ENCODE results near the gene STOX1.
"Not testable (repeated sequence)": the region's sequence is repeated elsewhere in the genome, so short reads cannot be mapped to it uniquely, and the experiment has no call there.

STOX1 gene

DNA sequence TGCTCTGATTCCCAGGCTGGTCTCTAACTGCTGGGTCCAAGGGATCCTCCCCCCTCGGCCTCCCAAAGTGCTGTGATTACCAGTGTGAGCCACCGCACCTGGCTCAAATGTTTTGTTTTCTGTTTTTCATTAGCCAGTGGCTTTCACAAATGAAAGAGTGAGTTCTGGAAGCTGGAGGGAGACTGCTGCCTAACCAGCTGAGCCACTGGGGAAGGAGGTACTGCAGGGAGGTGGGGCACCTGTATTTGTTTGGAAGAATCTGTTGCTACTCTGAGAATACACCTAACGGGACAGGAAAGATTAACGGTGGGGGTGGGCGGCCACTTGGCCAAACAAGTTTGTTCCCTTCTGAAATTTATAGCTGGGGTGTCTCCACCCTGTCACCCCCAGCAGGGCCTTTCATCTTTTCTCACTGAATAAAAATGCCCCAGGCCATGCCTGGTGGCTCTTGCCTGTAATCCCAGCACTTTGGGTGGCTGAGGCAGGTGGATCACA, 4.7 kb downstream of the STOX1 start:
- no peak for DNase-seq

DNA sequence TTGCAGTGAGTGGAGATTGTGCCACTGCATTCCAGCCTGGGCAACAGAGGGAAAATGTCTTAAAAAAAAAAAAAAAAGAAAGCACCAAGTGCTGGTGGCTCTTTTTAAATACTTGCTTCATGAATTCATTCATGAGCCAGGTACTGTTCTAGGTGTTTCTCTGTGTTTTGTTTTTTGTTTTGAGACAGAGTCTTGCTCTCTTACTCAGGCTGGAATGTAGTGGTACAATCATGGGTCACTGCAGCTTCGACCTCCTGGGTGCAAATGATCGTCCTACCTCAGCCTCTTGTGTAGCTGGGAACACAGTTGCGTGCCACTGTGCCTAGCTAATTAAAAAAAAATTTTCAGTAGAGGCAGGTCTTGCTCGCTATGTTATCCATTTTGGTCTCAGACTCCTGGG, 5.3 kb downstream of the STOX1 start:
- DNase-seq, result no peak

DNA sequence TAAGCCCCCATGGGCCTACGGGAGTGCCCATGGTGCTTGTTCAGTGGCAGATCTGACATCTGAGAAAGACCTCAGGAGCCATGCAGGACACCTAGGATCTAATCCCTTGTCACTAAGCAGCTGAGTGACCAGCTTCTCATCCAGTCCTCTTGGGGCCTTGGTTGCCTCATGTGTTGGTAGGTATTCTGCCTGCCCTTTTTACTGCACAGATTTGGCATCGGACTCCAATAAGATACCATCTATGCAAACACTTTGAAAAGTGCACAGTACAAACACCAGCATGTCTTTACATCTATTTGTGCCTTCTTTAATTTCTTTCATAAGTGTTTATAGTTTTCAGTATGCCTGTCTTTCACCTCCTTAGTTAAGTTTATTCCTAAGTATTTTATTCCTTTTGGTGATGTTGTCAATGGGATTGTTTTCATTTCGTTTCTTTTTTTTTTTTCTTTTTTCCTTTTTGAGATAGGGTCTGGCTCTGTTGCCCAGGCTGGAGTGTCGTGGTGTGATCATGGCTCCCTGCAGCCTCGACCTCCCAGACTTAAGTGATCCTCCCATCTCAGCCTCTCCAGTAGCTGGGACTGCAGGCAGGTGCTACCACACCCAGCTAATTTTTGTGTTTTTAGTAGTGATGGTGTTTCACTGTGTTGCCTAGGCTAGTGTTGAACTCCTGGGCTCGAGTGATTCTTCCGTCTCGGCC, 10.4 kb downstream of the STOX1 start:
- DNase-seq, result no peak

DNA sequence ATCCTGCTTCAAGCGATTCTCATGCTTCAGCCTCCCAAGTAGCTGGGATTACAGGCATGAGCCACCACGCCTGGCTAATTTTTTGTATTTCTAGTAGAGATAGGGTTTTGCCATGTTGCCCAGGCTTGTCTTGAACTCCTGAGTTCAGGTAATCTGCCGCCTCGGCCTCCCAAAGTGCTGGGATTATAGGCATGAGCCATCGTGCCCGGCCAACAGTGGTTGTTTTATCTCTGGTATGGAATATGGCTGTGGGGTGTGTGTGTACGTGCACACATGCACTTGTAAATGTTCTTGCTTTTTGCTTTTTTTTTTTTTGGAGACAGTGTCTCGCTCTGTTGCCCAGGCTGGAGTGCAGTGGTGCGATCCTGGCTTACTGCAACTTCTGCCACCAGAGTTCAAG, 13.3 kb downstream of the STOX1 start:
- DNase-seq, result not testable (repeated sequence)

DNA sequence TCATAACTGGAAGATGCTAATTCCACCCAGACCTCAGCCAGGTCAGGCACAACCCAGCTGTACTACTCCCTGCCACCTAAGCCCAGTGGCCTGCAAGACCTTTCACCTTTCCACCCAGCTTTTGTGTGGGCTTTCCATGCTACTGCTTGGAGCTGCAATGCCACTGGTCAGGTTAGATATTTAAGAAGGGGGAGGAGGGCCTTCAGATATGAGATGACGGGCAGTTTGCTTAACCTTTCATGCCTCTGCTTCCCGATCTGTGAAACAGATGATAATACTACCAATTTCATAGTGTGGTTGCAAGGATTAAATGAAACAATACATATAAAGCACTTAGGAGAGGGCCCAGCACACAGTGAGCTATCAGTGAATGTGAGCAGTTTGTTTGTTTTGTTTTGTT, 20.9 kb downstream of the STOX1 start:
- DNase-seq, result no peak

DNA sequence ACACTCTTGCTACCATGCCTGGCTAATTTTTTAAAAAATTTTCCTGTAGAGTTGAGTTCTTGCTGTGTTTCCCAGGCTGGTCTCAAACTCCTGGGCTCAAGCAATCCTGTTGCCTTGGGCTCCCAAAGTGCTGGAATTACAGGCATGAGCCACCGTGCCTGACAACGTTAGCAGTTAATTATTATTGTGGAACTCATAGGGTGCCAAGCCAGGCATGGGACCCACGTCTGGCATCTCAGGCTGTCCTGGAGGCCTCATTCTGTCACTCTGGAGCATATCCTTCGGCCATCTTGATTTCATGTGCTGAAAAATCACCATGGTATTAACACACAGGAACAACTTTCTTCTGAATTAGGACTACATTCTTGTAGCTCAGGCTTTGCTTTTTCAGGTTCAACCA, 21.5 kb downstream of the STOX1 start:
- DNase-seq, result no peak

DNA sequence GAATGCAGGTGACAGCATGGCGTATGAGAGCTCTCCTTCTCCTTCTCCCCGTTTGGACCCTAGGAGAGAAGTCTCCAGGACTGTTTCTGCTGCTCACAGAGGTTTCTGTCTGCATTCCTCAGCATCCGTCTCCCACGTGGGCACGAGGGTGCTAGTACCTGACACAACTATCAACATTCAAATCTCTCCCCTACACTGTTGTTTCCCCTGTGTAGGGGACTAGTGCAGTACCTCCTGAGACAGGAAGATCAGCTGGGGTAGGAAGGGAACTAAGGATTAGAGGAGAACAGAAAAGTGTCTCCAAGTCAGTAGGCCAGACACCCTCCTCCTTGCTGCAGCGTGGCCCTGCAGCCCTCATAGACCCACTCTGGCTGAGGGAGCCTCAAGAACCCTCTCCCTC, 29.0 kb downstream of the STOX1 start:
- no peak for DNase-seq

DNA sequence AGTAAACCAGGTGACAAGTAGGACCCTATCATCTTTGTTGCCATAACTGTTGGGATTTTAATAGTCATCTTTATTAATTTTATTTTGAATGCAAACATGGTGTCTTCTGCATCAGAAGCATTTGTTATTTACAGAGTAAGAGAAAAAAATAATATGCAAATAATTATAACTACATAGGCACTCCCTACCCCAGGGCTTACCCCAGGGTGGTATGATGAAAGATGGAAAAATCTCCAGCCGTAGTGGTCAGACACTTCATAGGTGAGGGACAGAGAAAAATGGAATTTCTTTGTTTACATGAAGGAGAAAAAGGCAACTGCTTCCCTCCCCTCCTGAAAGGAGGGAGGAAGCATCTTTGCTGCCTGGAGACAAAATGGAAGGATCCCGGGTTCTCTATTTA, 29.7 kb downstream of the STOX1 start:
- DNase-seq, result no peak

DNA sequence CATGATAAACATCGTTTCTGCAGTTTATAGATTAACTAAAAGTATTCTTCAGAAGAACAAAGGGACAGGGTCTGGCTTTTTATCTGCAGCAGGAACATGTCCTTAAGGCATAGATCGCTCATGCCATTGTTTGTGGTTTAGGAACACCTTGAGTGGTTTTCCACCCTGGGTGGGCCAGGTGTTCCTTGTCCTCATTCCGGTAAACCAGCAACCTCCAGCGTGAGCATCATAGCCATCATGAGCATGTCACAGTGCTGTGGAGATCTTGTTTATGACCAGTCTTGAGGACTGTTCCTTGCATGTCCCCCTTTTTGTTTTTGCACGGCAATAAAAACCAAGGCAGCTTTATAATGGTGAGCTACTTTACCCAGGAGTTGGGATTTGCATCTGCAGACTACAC, 33.9 kb downstream of the STOX1 start:
- no peak for DNase-seq

DNA sequence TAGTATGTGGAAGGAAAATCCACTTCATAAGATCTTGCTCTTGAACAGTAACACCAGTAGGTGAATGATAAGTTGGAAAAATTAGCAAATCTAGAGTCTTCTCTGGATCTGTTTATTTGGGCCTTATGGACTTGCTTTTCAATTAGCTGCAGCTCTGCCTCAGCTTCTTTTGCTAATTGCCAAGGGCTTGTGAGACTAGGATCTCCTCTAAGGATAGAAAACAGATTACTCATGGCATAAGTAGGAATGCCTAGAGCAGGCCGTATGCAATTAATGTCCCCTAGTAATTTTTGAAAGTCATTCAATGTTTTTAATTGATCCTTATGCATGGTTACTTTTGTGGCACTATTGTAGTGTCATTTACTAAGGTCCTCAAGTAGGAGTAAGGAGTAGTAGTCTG, 37.3 kb downstream of the STOX1 start:
- no peak for DNase-seq

DNA sequence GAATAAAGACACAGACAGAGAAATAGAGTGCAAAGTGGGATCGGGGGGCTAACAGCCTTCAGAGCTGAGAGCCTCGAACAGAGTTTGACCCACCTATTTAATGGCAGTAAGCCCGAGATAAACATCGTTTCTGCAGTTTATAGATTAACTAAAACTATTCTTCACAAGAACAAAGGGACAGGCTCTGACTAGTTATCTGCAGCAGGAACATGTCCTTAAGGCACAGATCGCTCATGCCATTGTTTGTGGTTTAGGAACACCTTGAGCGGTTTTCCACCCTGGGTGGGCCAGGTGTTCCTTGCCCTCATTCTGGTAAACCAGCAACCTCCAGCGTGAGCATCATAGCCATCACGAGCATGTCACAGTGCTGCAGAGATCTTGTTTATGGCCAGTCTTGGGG, 40.8 kb downstream of the STOX1 start:
- DNase-seq, result not testable (repeated sequence)

DNA sequence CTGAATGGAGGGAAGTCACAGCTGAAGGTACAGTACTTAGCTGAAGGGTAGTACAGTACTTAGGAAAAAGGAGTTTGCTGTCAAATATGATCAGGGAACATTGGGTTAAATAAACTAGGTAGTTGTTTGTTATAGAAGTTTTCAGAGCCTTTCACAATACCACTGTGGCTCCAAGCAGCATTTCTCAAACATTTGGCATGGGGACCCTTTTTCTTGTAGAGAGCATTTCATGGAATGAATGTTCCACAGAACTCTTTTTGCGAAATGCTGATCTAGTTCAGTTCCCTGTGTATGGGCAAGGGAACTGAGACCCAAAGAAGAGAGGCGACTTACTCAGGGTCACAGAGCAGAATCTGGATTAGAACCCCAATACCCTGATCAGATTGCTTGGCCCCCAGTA, 42.3 kb downstream of the STOX1 start:
- no peak for DNase-seq

DNA sequence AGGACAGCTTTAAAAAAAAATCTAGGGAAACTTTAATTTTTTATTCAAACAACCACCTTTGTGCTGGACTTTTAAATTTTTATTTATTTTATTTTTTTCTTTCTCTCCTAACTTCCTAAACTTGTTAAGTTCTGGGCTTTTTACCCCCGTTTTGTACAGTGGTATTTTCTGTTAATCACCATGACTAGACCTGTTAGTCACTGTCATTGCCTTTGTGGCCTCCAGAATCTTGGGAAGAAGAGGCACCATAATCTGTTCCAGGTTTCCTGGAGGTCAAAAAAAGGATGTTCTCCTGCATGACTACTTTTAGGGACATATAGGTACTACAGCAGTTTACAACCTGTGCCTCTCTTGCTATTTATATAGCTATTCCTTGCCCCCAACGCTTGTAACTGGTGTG, 42.7 kb downstream of the STOX1 start:
- DNase-seq, result no peak

DNA sequence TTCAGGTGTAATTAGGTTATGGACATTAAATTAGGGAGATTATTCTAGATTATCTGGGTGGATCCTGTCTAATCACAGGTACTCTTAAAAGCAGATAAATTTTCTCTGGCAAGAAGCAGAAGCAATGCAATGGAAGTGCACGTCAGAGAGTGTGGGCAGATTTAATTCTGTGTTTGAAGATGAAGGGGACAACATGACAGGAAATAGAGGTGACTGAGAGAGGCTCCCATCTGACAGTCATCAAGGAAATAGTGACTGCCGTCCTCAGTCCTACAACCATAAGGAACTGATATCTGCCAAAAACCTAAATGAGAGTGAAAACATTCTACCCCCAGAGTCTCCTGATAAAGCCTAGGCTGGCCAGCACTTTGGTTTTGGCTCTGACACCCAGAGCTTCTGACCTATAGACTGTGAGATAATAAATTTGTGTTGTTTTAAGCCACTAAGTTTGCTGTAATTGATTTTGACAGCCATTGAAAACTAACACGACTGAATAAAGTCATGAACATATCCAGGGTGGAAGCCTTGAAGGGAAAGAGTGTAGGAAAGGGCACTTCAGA, 43.3 kb downstream of the STOX1 start:
- no peak for DNase-seq

DNA sequence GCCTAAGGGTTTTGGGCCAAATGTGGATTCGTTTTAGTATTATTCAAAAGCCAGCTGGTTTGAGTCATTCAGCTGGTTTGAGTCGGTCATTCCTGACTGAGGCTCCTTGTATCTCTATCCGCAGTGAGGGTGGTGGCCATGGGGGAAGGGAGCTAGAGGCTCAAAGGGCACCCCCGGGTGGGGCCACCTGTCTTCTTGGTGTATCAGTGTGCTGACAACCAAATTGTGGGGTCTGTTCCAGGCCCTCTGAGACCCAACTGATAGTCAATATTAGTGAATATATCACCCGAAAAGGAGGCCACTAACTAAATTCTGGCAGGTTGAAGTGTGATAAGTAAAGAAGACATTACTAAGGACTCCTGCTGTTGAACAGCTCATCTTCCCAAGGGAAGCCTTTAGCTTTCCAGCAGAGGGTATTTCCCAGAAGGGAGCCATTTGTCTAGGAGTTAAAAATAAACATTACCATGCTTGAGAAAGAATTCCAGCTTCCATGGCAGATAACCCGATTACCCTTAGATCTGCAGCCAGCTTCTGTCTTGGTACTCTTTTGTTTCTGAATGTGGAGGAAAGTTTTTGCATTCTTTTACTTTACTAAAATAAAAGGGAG, 43.9 kb downstream of the STOX1 start:
- DNase-seq, result no peak

DNA sequence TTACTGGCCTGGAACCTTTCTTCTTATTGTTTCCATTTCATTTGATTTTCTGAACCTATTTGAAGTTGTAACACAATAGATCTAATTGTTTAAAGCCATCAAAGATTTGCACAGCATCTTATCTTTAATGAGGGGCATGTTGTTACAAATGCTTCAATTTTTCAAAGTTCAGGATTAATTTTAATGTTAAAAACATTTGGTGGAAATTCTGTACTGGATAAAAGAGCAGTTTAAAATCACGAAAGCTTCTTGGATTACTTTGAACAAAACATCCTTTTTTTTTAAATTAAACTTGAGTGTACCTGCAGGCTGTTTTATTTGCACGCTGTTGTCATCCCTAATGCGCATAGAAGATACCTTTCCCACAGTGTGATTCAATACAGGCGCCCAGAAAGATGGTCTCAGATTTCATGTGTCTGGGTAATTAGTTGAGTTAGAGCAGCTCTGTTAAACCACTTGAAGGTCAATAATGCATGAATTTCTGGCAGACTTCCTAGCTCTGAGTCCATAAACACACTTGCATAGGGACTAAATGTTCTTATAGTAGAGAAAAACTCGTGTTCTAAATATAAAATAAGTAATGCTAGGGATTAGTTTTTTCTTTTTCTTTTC, 44.5 kb downstream of the STOX1 start:
- DNase-seq, result no peak

DNA sequence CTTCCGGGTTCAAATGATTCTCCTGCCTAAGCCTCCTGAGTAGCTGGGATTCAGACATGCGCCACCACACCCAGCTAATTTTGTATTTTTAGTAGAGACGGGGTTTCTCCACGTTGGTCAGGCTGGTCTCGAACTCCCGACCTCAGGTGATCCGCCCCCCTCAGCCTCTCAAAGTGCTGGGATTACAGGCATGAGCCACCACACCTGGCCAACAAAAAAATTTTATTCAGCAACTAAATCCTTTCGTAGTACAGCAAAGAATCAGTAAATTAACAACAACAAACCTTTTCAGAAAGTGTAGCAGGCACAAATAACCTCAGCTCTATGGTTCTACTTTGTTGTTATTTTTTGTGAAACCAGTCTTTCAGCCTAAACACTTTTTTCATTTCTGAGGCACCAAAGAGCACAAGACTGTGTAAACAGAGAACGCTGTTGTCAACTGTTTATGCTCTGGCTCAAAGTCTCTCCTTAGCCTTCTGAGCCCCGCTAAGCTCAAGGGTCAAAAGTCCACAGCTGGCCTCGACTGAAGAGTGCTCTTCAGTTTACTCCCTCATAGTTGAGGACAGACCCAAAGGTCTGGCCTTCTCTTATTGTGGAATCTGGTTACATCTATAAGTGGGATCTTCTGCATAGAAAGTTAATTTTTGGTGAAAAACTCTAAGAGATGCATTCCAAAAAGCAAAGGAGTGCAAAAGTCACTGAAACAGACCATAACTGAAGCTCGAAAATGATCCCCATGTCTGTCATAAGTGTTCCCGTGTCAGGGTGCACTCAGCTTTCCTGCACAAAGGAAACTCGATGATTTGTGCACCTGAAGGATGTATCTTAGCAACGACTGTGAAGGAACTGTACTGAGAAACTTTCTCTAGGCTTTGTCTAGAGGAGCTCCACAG, 49.2 kb downstream of the STOX1 start:
- DNase-seq, result no peak

DNA sequence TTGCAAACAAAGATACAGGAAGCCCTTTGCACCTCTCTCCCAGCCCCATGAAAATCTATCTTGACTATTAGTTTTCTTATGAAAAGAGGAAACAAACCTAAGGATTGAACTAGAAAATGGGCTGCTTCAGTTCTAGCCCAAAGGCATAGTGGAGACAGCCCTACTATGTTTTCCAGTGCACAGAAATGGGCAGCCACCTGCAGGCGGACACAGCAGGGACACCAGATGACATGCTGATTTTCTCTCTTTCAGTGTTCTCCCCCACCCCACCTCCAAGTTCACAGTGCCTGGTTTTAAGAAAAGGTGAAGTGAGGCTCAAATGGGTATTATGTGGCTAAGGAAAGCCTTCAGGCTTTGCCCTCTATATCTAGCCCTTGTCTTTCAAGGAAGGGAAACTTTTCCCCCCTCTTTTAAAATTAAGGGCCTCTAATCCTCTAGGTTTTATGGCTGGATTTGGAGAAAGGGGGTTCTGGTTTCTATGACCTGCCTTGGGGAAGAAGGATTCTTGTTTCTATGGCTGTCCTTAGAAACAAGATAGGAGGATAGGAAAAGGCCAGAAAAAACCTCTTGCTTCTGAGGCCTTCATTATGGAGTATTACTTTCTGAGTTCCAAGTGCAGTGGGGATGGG, 50.3 kb downstream of the STOX1 start:
- no peak for DNase-seq

DNA sequence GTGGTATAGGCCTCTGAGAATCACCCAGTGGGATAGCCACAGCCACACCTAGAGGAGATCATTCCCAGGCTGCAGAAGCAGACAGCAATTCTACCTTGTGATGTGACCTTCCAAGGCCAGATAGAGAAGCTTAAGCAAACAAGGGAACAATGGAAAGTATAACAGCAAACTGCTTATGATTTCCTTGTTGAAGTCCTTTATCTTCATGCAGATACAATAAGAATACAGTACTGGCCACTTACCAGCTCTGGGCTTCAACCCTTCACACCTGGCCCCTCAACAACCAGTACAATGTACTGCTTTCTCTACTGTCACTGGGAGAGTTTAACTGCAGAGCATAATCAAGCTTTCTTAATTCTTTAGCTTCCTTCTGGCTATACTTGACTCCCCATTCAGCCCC, 51.2 kb downstream of the STOX1 start:
- DNase-seq, result no peak

DNA sequence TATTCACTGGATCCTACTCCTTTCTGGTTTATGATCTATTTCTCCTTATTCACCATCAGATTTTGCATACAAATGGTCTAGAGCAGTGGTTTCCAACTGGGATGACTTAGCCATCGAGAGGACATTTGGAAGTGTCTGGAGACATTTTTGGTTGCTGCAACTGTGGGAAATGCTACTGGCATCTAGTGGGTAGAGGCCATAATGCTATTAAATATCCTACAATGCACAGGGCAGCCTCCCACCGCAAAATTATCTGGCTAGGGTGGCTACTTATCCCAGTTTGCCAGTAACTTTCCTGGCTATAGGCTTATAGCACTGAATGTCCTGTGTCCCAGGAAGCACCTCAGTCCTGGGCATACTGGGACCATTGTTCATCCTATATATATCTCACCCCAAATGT, 52.3 kb downstream of the STOX1 start:
- no peak for DNase-seq

DNA sequence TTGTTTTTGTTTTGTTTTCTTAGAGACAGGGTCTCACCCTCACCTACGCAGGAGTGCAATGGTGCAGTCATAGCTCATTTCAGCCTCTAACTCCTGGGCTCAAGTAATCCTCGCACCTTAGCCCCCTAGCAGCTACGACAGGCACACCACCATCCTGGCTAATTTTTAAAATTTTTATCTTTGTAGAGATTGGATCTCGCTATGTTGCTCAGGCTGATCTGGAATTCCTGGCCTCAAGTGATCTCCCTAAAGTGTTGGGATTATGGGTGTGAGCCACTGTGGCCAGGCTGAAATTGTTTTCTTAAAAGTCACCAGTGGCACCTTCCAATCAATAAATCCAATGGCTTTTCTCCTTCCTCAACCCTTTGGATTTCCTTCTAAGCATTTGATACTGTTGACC, 52.9 kb downstream of the STOX1 start:
- no peak for DNase-seq

DNA sequence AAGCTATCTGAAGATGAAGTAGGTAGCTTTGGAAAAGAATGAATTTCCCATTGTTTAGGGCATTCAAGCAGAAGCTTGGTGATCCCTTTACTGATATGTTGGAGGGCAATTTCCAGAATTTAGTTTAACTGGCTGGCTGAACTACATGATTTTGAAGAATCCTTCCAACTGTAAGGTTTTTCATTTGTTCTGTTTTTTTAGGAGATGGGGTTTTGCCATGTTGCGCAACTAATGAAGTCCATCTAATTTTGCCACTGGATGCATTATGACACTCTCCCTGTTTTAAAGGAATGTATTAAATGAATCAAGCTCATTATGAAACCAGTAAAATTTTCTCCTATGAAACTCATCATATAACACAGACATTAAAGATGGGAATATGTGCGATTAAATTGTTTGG, 67.7 kb downstream of the STOX1 start:
- no peak for DNase-seq

DNA sequence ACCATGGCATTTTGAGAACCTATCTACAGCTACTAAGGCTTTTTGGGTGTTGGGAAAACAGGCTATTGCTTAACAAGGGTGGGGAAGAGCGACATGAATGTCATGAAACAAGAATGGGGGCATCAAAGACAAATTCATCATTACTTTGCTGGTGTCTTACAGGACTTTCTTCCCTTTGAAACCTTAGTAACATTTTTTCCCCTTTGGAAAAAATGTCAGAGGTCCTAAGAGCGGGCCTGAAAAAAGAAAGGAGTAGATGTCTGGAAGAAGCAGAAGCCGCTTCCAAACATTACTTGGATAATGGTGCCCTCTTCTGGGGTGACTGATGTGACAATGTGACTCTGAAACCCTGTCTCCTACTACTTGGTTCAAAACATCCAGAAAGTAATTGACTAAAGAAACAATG, 70.0 kb downstream of the STOX1 start:
- peak; percentile 44 for DNase-seq
